Measurements from ENCODE around the gene ZNF578. TPM values are rescaled to one million over a fixed set of nuclear protein-coding genes. Genes with fewer than 3 reads are reported as not detected.
"Not testable (repeated sequence)": the region's sequence is repeated elsewhere in the genome, so short reads cannot be mapped to it uniquely, and the experiment has no call there.

ZNF578 gene
- total RNA-seq, 1 donor from 2014 or later: 1.5 TPM

- Histone ChIP-seq H3K9me3 (no peaks in the 10 kb centered on the region), H3K27me3 (ENCODE audit: low read depth) (no peaks in the 10 kb centered on the region), H3K4me1 (peaks cover 15% of the 10 kb centered on the region), H3K27ac (peak overlapping the region; percentile 69), H3K36me3 (peaks cover 6% of the 10 kb centered on the region), H3K4me3 (peak overlapping the region; percentile 60)
- DNase-seq (peak; percentile 90), ATAC-seq (peak; percentile 95 to 96)
- peak; percentile 31 for TF ChIP-seq CTCF (IDR thresholded peaks at IDR 0.05)
- intact Hi-C loops (cut with DNase I): no loop called here
Measured at GRCh38 chr19:52535771-52536447, 82.6 kb downstream of the ZNF578 start.

GRCh38 chr19:52536448-52536800 is 83.1 kb downstream of the ZNF578 start:
- ATAC-seq: peak; percentile 52 to 53
- Histone ChIP-seq H3K4me3 (peak overlapping the region; percentile 60), H3K27me3 (ENCODE audit: low read depth) (no peaks in the 10 kb centered on the region), H3K27ac (peak overlapping the region; percentile 69), H3K36me3 (peaks cover 6% of the 10 kb centered on the region), H3K9me3 (no peaks in the 10 kb centered on the region), H3K4me1 (peaks cover 15% of the 10 kb centered on the region)
- TF ChIP-seq CTCF (IDR thresholded peaks at IDR 0.05): no peak
- intact Hi-C loops (cut with DNase I): no loop called here
- DNase-seq: no peak

- H3K4me3 ChIP-seq; H3K27me3 ChIP-seq (ENCODE audit: low read depth); intact Hi-C loops (cut with DNase I); H3K9me3 ChIP-seq; H3K36me3 ChIP-seq; ATAC-seq; DNase-seq; H3K27ac ChIP-seq: not testable (repeated sequence)
- H3K4me1 ChIP-seq: peaks cover 12% of the 10 kb centered on the region
Measured at GRCh38 chr19:52538815-52539214, 85.5 kb downstream of the ZNF578 start.

GRCh38 chr19:52541176-52541575 is 87.8 kb downstream of the ZNF578 start:
- H3K4me3 ChIP-seq; intact Hi-C loops (cut with DNase I); ATAC-seq; H3K27ac ChIP-seq; H3K4me1 ChIP-seq; DNase-seq; H3K27me3 ChIP-seq (ENCODE audit: low read depth); H3K9me3 ChIP-seq: not testable (repeated sequence)
- peaks cover 29% of the 10 kb centered on the region for H3K36me3 ChIP-seq

- Histone ChIP-seq H3K4me3 (no peak overlapping the region), H3K9me3 (peaks cover 3% of the 10 kb centered on the region), H3K27me3 (ENCODE audit: low read depth) (no peaks in the 10 kb centered on the region), H3K36me3 (peaks cover 33% of the 10 kb centered on the region), H3K27ac (no peak overlapping the region), H3K4me1 (no peaks in the 10 kb centered on the region)
- intact Hi-C loops (cut with DNase I): no loop called here
- no peak for ATAC-seq
- no peak for TF ChIP-seq CTCF (IDR thresholded peaks at IDR 0.05)
- DNase-seq: no peak
Measured at GRCh38 chr19:52541608-52542007, 88.3 kb downstream of the ZNF578 start.

- ATAC-seq; H3K4me1 ChIP-seq; H3K9me3 ChIP-seq; H3K4me3 ChIP-seq; intact Hi-C loops (cut with DNase I); H3K27me3 ChIP-seq (ENCODE audit: low read depth); DNase-seq; H3K27ac ChIP-seq: not testable (repeated sequence)
- H3K36me3 ChIP-seq: peaks cover 43% of the 10 kb centered on the region
Measured at GRCh38 chr19:52542541-52542940, 89.2 kb downstream of the ZNF578 start.

GRCh38 chr19:52542984-52543664 is 89.8 kb downstream of the ZNF578 start:
- ATAC-seq (no peak), DNase-seq (no peak)
- Histone ChIP-seq H3K27ac (no peak overlapping the region), H3K9me3 (peaks cover 9% of the 10 kb centered on the region), H3K4me1 (no peaks in the 10 kb centered on the region), H3K36me3 (peaks cover 46% of the 10 kb centered on the region), H3K27me3 (ENCODE audit: low read depth) (no peaks in the 10 kb centered on the region), H3K4me3 (no peak overlapping the region)
- TF ChIP-seq CTCF (IDR thresholded peaks at IDR 0.05): no peak
- intact Hi-C loops (cut with DNase I): no loop called here

Data from lower lobe of right lung (tissue), 2 donors.